Right lobe of liver (tissue), 6 donors: Measurements from ENCODE around the gene CEP350. TPM values are rescaled to one million over a fixed set of nuclear protein-coding genes. Genes with fewer than 3 reads are reported as not detected.
"Not testable (repeated sequence)": the region's sequence is repeated elsewhere in the genome, so short reads cannot be mapped to it uniquely, and the experiment has no call there.

Experiments
- ATAC-seq, 4 donors: fragments of 200-7000 bp; cut with Tn5 transposase; one replicate each; pipeline ENCODE4 v1.9.1; 2020; ENCODE audit warnings: mild to moderate bottlenecking in 4 of 4, moderate library complexity in 4 of 4
- DNase-seq, 3 donors: peaks; one replicate each; pipeline ENCODE4 v3.0.0-alpha.2; 2020
- H3K27ac ChIP-seq, 3 donors: fragments of 200-600 bp; one replicate each; pipeline ENCODE4 v1.8.0; 2022
- H3K27me3 ChIP-seq, 2 donors: fragments of 200-600 bp; one replicate each; pipeline ENCODE4 v1.8.0; 2022
- H3K36me3 ChIP-seq, 4 donors: fragments of 200-600 bp; sonication (generic) in 1 of 4; one replicate each; pipeline versions ENCODE4 v1.5.1 to v1.8.0; 2017 to 2022; ENCODE audit warnings: control low read depth in 1 of 4
- H3K4me1 ChIP-seq, 4 donors: fragments of 200-600 bp; sonication (generic) in 1 of 4; one replicate each; pipeline versions ENCODE4 v1.5.1 to v1.8.0; 2017 to 2022; ENCODE audit warnings: control low read depth in 1 of 4
- H3K4me3 ChIP-seq, 3 donors: fragments of 200-600 bp; one replicate each; pipeline ENCODE4 v1.8.0; 2022
- H3K9me3 ChIP-seq, 4 donors: fragments of 200-600 bp; sonication (generic) in 1 of 4; one replicate each; pipeline versions ENCODE4 v1.5.1 to v1.8.0; 2017 to 2022; ENCODE audit warnings: control low read depth in 1 of 4
- POLR2A ChIP-seq: fragments of 450-650 bp; IDR thresholded peaks from one replicate; pipeline ENCODE4 v1.6.1; 2017; ENCODE audit warnings: antibody characterized with exemption, mild to moderate bottlenecking
- WGBS: methylation state at CpG from one replicate; pipeline ENCODE4 v1.1.6; 2018; ENCODE audit warnings: low coverage, low lambda C conversion rate; ENCODE audit not compliant: insufficient coverage; ENCODE audit errors: missing lambda C conversion rate; 5-methylcytosine and 5-hydroxymethylcytosine counted together
- intact Hi-C, 2 donors: fragments of 100-400 bp; cut with DNase I; formaldehyde crosslinking; loops; one replicate each; pipeline versions ENCODE4 v1.11.2 to v1.14.1; 2022
- total RNA-seq, 6 experiments: library from RNA; depleted of rRNA in 2 of 6; stranded (reverse); fragments of >200 nt in 2 of 6; fragmentation: NEBNext Ultra II Directional in 3 of 6; extraction: Animal tissue kit (Norgen Biotek cat#: 25700) in 3 of 6; gene quantifications; one replicate each; pipeline versions ENCODE4 v1.1.0 to v1.2.4, GENCODE V29; 2016 to 2023
- TF ChIP-seq, protein P1 (sequence below), 4 donors: fragments of 200-600 bp in 3 of 4; fragments of 450-650 bp in 1 of 4; IDR thresholded peaks; one replicate each; pipeline versions ENCODE4 v1.5.1 to v1.8.0; 2016 to 2022; ENCODE audit warnings: antibody characterized with exemption in 4 of 4, mild to moderate bottlenecking in 2 of 4
- donor health status: DM: no; HTN: yes; CAD: no.
- donor health status: DM: no; HTN: no; CAD: no.
- donor health status: DM: no; HTN: no; CAD: no.
- donor health status: DM: no; HTN: yes; CAD: no.
- donor health status: DM: no; HTN: yes; CAD: no.

CEP350 gene
- total RNA-seq, 6 experiments from 2014 or later = 15.6 to 24.6 (median 21.3) TPM

DNA sequence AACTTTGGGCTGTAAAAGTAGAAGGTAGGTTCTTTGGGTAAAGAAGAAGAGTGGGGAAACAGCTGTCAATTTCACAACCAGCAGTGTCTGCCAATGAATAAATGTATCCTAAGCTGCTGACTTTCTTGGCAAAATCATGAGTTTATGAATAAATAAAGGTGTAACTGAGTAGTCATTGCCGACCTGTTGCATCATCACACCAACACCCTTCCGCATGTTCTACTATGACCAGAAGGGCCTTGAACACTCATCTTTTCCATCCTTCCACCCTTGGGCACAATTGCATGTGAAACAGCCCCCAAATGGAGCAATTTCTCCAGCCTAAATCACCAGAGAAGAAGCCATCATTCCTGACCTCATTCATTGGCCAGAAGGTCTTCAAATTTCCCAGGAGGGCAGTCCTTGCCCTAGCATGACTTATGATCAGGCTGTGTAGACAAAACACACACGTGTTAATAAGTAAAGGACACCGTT is 168.9 kb downstream of the CEP350 start:
- H3K36me3 ChIP-seq = no peaks in the 10 kb centered on the region
- intact Hi-C loops = no loop called here
- peaks cover 0 to 9% (median 0%) of the 10 kb centered on the region in 4 donors for H3K4me1 ChIP-seq
- H3K27ac ChIP-seq = no peak overlapping the region
- TF ChIP-seq, protein P1, sequence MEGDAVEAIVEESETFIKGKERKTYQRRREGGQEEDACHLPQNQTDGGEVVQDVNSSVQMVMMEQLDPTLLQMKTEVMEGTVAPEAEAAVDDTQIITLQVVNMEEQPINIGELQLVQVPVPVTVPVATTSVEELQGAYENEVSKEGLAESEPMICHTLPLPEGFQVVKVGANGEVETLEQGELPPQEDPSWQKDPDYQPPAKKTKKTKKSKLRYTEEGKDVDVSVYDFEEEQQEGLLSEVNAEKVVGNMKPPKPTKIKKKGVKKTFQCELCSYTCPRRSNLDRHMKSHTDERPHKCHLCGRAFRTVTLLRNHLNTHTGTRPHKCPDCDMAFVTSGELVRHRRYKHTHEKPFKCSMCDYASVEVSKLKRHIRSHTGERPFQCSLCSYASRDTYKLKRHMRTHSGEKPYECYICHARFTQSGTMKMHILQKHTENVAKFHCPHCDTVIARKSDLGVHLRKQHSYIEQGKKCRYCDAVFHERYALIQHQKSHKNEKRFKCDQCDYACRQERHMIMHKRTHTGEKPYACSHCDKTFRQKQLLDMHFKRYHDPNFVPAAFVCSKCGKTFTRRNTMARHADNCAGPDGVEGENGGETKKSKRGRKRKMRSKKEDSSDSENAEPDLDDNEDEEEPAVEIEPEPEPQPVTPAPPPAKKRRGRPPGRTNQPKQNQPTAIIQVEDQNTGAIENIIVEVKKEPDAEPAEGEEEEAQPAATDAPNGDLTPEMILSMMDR (IDR thresholded peaks at IDR 0.05) = no peak
- no peak for TF ChIP-seq POLR2A
- H3K27me3 ChIP-seq = no peaks in the 10 kb centered on the region
- H3K9me3 ChIP-seq = no peaks in the 10 kb centered on the region
- 39% methylated on average over 4 of the region's 4 CpGs for WGBS
- no peak overlapping the region for H3K4me3 ChIP-seq
- DNase-seq (no peak), ATAC-seq (peak; percentile 21 to 81 (median 74))

DNA sequence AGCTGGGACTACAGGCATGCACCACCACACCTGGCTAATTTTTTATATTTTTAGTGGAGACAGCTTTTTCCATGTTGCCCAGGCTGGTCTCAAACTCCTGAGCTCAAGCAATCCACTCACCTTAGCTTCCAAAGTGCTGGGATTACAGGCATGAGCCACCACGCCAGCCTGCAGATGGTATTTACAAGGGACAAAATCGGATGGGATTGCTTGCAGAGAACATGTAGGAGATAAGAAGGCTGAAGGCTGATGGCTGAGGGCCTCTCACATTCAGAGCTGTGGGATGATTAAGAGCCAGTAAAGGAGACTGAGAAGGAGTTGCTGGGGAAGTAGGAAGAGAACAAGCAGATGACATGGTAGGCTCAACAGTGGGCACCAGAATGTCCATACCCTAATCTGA is 176.0 kb downstream of the CEP350 start:
- peaks cover 0 to 9% (median 1%) of the 10 kb centered on the region in 4 donors for H3K4me1 ChIP-seq
- no peak for DNase-seq
- H3K4me3 ChIP-seq = no peak overlapping the region
- intact Hi-C loops = no loop called here
- H3K9me3 ChIP-seq = no peaks in the 10 kb centered on the region
- no peaks in the 10 kb centered on the region for H3K27me3 ChIP-seq
- no peaks in the 10 kb centered on the region for H3K36me3 ChIP-seq
- TF ChIP-seq POLR2A = no peak
- TF ChIP-seq, protein P1 (IDR thresholded peaks at IDR 0.05) = no peak
- H3K27ac ChIP-seq = no peak overlapping the region
- ATAC-seq = no peak
- 76% methylated on average over 2 of the region's 2 CpGs for WGBS

DNA sequence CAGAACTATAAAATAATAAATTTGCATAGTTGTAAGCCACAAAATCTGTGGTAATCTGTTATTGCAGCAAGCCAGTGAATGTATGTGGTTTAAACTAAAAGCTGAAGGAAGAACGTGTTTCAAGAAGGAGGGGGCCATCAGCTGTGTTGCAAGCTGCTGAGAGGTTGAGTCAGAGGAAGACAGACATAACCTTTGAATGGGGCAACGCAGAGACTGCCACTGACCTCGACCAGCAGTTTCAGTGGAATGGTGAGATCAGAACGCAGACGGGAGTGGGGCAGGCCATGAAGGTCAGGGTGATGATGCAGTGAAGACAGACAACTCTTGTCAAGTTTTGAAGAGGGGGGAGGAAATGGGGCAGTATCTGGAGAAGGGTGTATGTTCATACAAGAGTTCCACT is 176.9 kb downstream of the CEP350 start:
- Histone ChIP-seq H3K4me1 (peaks cover 0 to 9% (median 1%) of the 10 kb centered on the region in 4 donors), H3K27me3 (no peaks in the 10 kb centered on the region), H3K36me3 (no peaks in the 10 kb centered on the region), H3K4me3 (no peak overlapping the region), H3K27ac (no peak overlapping the region), H3K9me3 (no peaks in the 10 kb centered on the region)
- TF ChIP-seq POLR2A = no peak
- TF ChIP-seq, protein P1 (IDR thresholded peaks at IDR 0.05) = no peak
- 51% methylated on average over 5 of the region's 5 CpGs for WGBS
- intact Hi-C loops = no loop called here
- ATAC-seq = peak in 3 of 4 donors; percentile 14 to 35 (median 31)
- DNase-seq = no peak

DNA sequence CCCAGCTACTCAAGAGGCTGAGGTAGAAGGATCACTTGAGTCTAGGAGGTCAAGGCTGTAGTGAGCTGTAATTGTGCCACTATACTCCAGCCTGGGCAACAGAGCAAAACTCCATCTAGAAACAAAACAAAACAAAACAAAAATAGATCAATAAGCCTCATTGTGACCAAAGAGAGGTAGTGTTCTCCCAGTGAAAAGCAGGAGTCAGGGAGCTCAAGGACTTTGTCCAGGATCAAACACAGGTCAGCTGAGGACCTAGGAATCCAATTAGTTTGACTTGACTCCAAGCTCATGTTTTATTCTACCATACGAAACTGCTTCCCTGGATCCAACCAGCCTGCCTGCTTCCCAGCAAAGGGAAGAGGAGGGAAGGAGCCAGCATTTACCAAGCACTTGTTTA is 178.6 kb downstream of the CEP350 start:
- H3K9me3 ChIP-seq = no peaks in the 10 kb centered on the region
- WGBS = no CpG with 5 or more reads among the region's 1 CpG
- H3K27ac ChIP-seq = no peak overlapping the region
- H3K4me1 ChIP-seq = peaks cover 0 to 9% (median 1%) of the 10 kb centered on the region in 4 donors
- intact Hi-C loops = no loop called here
- no peaks in the 10 kb centered on the region for H3K36me3 ChIP-seq
- TF ChIP-seq POLR2A = no peak
- TF ChIP-seq, protein P1 (IDR thresholded peaks at IDR 0.05) = no peak
- H3K4me3 ChIP-seq = no peak overlapping the region
- DNase-seq = no peak
- peak; percentile 72 to 93 (median 83) for ATAC-seq
- no peaks in the 10 kb centered on the region for H3K27me3 ChIP-seq

DNA sequence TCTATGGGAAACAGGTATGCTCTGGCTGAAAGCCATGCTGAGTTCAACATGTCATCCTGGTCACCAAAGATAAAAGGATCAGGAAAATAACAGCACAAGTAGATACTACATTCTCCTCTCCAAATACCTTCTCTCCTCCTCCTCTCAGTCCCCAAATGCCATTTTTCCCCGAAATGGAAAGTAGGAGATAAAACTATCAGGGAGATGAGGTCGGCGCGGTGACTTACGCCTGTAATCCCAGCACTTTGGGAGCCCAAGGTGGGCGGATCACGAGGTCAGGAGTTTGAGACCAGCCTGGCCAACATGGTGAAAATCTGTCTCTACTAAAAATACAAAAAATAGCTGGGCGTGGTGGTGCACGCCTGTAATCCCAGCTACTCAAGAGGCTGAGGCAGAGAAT is 179.1 kb downstream of the CEP350 start:
- H3K4me1 ChIP-seq, H3K27me3 ChIP-seq, H3K9me3 ChIP-seq, DNase-seq, H3K27ac ChIP-seq, H3K4me3 ChIP-seq, intact Hi-C loops, H3K36me3 ChIP-seq: not testable (repeated sequence)
- ATAC-seq = peak in 1 of 4 donors; percentile 14
- 84% methylated on average over 9 of the region's 9 CpGs for WGBS
